Natural killer cell (primary cell): ENCODE data around the gene RBM43. TPM values are rescaled to one million over a fixed set of nuclear protein-coding genes. Genes with fewer than 3 reads are reported as not detected.

Experiments
- ATAC-seq, 3 donors: fragments of 150-1000 bp in 2 of 3; fragments of 200-7000 bp in 1 of 3; cut with Tn5 transposase; 1 replicate in 1 of 3; 2 replicates in 2 of 3; pipeline ENCODE4 v1.10.0; 2021; ENCODE audit warnings: mild to moderate bottlenecking in 2 of 3, moderate library complexity in 2 of 3
- DNase-seq, 2 donors: peaks; one replicate each; pipeline versions ENCODE4 v3.0.0 to v3.0.0-alpha.2; 2013 to 2021; ENCODE audit warnings: mixed read lengths in 1 of 2
- H3K27ac ChIP-seq: one replicate; pipeline ENCODE4 v1.5.1; 2013; ENCODE audit warnings: mild to moderate bottlenecking, low read length
- H3K27me3 ChIP-seq: one replicate; pipeline ENCODE4 v1.6.1; 2013; ENCODE audit warnings: low read length; ENCODE audit not compliant: control insufficient read depth, insufficient read depth
- H3K36me3 ChIP-seq: one replicate; pipeline ENCODE4 v1.6.1; 2013; ENCODE audit warnings: low read length; ENCODE audit not compliant: control insufficient read depth, insufficient read depth
- H3K4me1 ChIP-seq: one replicate; pipeline ENCODE4 v1.6.1; 2013; ENCODE audit warnings: low read length; ENCODE audit not compliant: control insufficient read depth, insufficient read depth
- H3K4me3 ChIP-seq: one replicate; pipeline ENCODE4 v1.5.1; 2013; ENCODE audit warnings: low read length
- H3K9me3 ChIP-seq: one replicate; pipeline ENCODE4 v1.6.1; 2013; ENCODE audit warnings: low read length; ENCODE audit not compliant: control insufficient read depth, insufficient read depth
- H3K27ac Mint-ChIP-seq, 2 donors: one replicate each; pipeline ENCODE4 v1.8.0; 2022; ENCODE audit warnings: mild to moderate bottlenecking in 2 of 2, mixed read lengths in 2 of 2, moderate library complexity in 1 of 2
- H3K27me3 Mint-ChIP-seq, 2 donors: one replicate each; pipeline ENCODE4 v1.8.0; 2022; ENCODE audit warnings: low read depth in 2 of 2, mixed read lengths in 2 of 2
- H3K36me3 Mint-ChIP-seq: one replicate; pipeline ENCODE4 v1.8.0; 2022; ENCODE audit warnings: mixed read lengths
- H3K4me1 Mint-ChIP-seq, 2 donors: one replicate each; pipeline ENCODE4 v1.8.0; 2022; ENCODE audit warnings: mixed read lengths in 2 of 2
- H3K4me3 Mint-ChIP-seq: one replicate; pipeline ENCODE4 v1.8.0; 2022; ENCODE audit warnings: mild to moderate bottlenecking, moderate library complexity, mixed read lengths
- H3K9me3 Mint-ChIP-seq, 2 donors: one replicate each; pipeline ENCODE4 v1.8.0; 2022; ENCODE audit warnings: mixed read lengths in 2 of 2
- CTCF ChIP-seq: fragments of 200-600 bp; IDR thresholded peaks from one replicate; pipeline ENCODE4 v1.8.0; 2022; ENCODE audit warnings: antibody characterized with exemption
- WGBS: methylation state at CpG from one replicate; pipeline ENCODE4 v1.1.7; 2013; ENCODE audit warnings: missing lambda C conversion rate; ENCODE audit not compliant: insufficient coverage; 5-methylcytosine and 5-hydroxymethylcytosine counted together
- intact Hi-C: fragments of 100-400 bp; cut with micrococcal nuclease; formaldehyde crosslinking; loops from one replicate; pipeline ENCODE4 v1.14.2; 2022
- total RNA-seq, 4 donors: library from RNA; stranded (reverse); fragments of 120-200 nt in 1 of 4; gene quantifications; one replicate each; pipeline versions ENCODE4 v1.2.3 to v1.2.4, GENCODE V29; 2013 to 2022

Gene RBM43
- total RNA-seq, 3 donors from 2014 or later (not counting 1 experiment from before 2014, with no cell fraction given): 5.6 to 12.4 (median 10.9) TPM

DNA sequence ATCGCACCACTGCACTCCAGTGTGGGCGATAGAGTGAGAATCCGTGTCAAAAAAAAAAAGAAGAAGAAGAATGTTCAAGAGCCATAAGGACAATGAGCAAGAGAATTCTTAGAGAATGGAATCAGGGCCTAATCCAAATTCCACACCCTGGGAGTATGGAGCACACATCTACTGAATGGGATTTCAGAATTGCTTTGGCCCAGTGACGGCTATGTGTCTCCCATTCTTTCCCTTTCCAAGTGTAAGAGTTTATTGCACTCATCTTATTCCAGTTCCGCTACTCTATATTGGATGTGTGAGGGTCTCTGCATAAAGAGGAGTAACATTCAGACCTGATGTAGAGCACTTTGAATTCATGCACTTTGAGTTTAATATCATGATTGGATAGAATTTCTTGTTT, 5.9 kb upstream of the RBM43 start:
- DNase-seq: no peak
- H3K27me3 Mint-ChIP-seq: no peaks in the 10 kb centered on the region

DNA sequence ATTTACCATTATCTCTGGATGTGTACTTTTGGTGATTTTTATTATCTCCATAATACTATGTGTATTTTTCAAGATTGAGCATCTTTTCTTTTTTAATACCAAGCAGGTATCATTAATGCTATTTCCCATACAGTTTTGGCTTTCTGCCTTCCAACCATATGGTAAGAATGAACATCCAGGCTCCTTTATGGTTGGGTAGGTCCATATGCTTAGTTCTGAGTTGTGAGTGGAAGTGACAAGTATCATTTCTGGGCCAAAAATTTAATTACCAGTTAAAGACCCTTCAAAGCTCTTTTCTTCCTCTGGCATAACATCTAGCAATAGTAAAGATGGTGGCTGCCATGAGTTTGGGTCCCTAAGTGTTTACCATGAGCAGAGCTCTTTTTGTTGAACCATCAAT, 4.3 kb upstream of the RBM43 start:
- peaks cover 6 to 12% of the 10 kb centered on the region in 2 donors for H3K4me1 Mint-ChIP-seq
- ATAC-seq (no peak), DNase-seq (no peak)
- H3K27me3 Mint-ChIP-seq: no peaks in the 10 kb centered on the region
- H3K27ac Mint-ChIP-seq: no peak overlapping the region
- Histone ChIP-seq H3K4me1 (peaks cover 2% of the 10 kb centered on the region), H3K27ac (no peak overlapping the region), H3K4me3 (no peak overlapping the region), H3K27me3 (no peaks in the 10 kb centered on the region), H3K9me3 (no peaks in the 10 kb centered on the region), H3K36me3 (peaks cover 13% of the 10 kb centered on the region)
- peaks cover 4% of the 10 kb centered on the region for H3K36me3 Mint-ChIP-seq
- no peaks in the 10 kb centered on the region for H3K9me3 Mint-ChIP-seq
- H3K4me3 Mint-ChIP-seq: no peak overlapping the region
- TF ChIP-seq CTCF: no peak
- intact Hi-C loops: loop anchor here (10.0 kb wide), 2 partner anchors 149 to 1681 kb away; partner anchors contain the start of gene MMADHC

More for the DNA sequence above, 5.9 kb upstream of the RBM43 start:
- Histone ChIP-seq H3K4me3 (no peak overlapping the region), H3K27me3 (no peaks in the 10 kb centered on the region), H3K4me1 (no peaks in the 10 kb centered on the region), H3K36me3 (peaks cover 26% of the 10 kb centered on the region), H3K27ac (no peak overlapping the region), H3K9me3 (no peaks in the 10 kb centered on the region)
- peak overlapping the region in 1 of 2 donors; percentile 7 for H3K27ac Mint-ChIP-seq
- no peaks in the 10 kb centered on the region for H3K9me3 Mint-ChIP-seq
- H3K4me3 Mint-ChIP-seq: no peak overlapping the region
- ATAC-seq: no peak
- intact Hi-C loops: loop anchor here (10.0 kb wide), 2 partner anchors 147 to 1683 kb away; partner anchors contain the start of gene MMADHC
- peaks cover 0 to under 1% of the 10 kb centered on the region in 2 donors for H3K4me1 Mint-ChIP-seq
- WGBS: 98% methylated on average over 5 of the region's 5 CpGs
- H3K36me3 Mint-ChIP-seq: peaks cover 12% of the 10 kb centered on the region
- TF ChIP-seq CTCF: no peak

GRCh38 chr2:151264157-151264825, 2.6 kb upstream of the RBM43 start:
- intact Hi-C loops: loop anchor here (10.0 kb wide), 2 partner anchors 151 to 1679 kb away; partner anchors contain the start of gene MMADHC
- Mint-ChIP-seq H3K27ac (peak overlapping the region; percentile 2 to 58), H3K27me3 (no peaks in the 10 kb centered on the region), H3K36me3 (no peaks in the 10 kb centered on the region), H3K4me3 (peak overlapping the region; percentile 25), H3K9me3 (no peaks in the 10 kb centered on the region), H3K4me1 (peaks cover 16 to 22% of the 10 kb centered on the region in 2 donors)
- peaks cover 10% of the 10 kb centered on the region for H3K4me1 ChIP-seq
- 96% methylated on average over 6 of the region's 7 CpGs for WGBS
- H3K9me3 ChIP-seq: no peaks in the 10 kb centered on the region
- TF ChIP-seq CTCF: no peak
- no peaks in the 10 kb centered on the region for H3K36me3 ChIP-seq
- no peak overlapping the region for H3K4me3 ChIP-seq
- DNase-seq (no peak), ATAC-seq (no peak)
- H3K27me3 ChIP-seq: no peaks in the 10 kb centered on the region
- no peak overlapping the region for H3K27ac ChIP-seq
